Activated CD8-positive, alpha-beta memory T cell treated with anti-CD3 and anti-CD28 coated beads, Interleukin-2, amount 10 ng/mL, durations not matched to agents 7 days and 5 days (primary cell): ENCODE data around the gene SPATA9. TPM values are rescaled to one million over a fixed set of nuclear protein-coding genes. Genes with fewer than 3 reads are reported as not detected.
"Not testable (repeated sequence)": the region's sequence is repeated elsewhere in the genome, so short reads cannot be mapped to it uniquely, and the experiment has no call there.

Experiments used
- ATAC-seq: fragments of 150-1000 bp; cut with Tn5 transposase; one replicate; pipeline ENCODE4 v1.10.0; 2021; ENCODE audit warnings: moderate library complexity
- CTCF ChIA-PET: fragments of 350-600 bp; sonication (Branson Sonifier 250); formaldehyde crosslinking; loops from one replicate; lab custom pipeline; 2021; ENCODE audit warnings: antibody characterized with exemption; lab: Charles Lee
- DNase-seq: peaks from one replicate; pipeline ENCODE4 v3.0.0-alpha.2; 2020
- H3K27ac Mint-ChIP-seq: one replicate; pipeline ENCODE4 v1.8.0; 2021; ENCODE audit warnings: mild to moderate bottlenecking, mixed read lengths
- H3K27me3 Mint-ChIP-seq: one replicate; pipeline ENCODE4 v1.8.0; 2021; ENCODE audit warnings: mixed read lengths
- H3K36me3 Mint-ChIP-seq: one replicate; pipeline ENCODE4 v1.8.0; 2021; ENCODE audit warnings: mild to moderate bottlenecking, mixed read lengths
- H3K4me1 Mint-ChIP-seq: one replicate; pipeline ENCODE4 v1.8.0; 2021; ENCODE audit warnings: mixed read lengths
- H3K4me3 Mint-ChIP-seq: one replicate; pipeline ENCODE4 v1.8.0; 2021; ENCODE audit warnings: mild to moderate bottlenecking, moderate library complexity, mixed read lengths
- H3K9me3 Mint-ChIP-seq: one replicate; pipeline ENCODE4 v1.8.0; 2022; ENCODE audit warnings: low read depth, mixed read lengths
- total RNA-seq, 2 experiments: library from RNA; stranded (reverse); gene quantifications; one replicate each; pipeline ENCODE4 v1.2.3, GENCODE V29; 2021

The SPATA9 gene
- total RNA-seq, 2 experiments from 2014 or later, result not detected

DNA sequence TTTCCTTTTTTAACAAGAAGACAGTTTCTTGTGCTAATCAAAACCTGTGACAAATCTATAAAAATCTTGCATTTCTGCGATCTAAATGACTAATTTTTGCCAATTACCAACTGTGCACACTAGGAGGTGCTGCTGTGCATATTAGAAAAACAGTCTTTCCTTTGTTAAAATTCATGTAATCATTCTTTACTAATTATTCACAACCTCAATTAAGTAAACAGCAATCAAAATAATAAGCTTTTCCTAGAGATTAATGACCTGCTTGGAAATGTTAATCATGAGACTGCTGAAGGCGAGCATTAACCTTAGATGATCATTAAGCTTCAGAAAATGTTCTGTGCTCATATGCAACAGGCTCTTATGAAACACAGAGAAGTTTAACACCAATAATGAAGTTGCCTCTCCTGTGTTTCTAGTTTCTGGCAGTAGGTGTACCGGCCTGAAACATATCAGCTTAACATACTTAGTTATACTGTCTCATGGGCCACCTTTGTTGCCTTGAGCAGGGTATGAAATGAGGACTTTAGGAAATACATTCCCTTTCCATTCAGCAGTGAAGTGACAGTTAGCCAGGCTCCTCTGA is 18.5 kb downstream of the SPATA9 start:
- no peaks in the 10 kb centered on the region for H3K9me3 Mint-ChIP-seq
- H3K4me3 Mint-ChIP-seq, result no peak overlapping the region
- H3K4me1 Mint-ChIP-seq, result peaks cover 1% of the 10 kb centered on the region
- DNase-seq (no peak), ATAC-seq (no peak)
- CTCF ChIA-PET, result interaction anchor here (0.8 to 4.6 kb wide), 23 partner anchors 9 to 197 kb away, joined by 3 to 33 read pairs (median 3); partner anchors contain the start of genes RFESD and RHOBTB3
- H3K27ac Mint-ChIP-seq, result no peak overlapping the region
- no peaks in the 10 kb centered on the region for H3K36me3 Mint-ChIP-seq
- peaks cover 4% of the 10 kb centered on the region for H3K27me3 Mint-ChIP-seq

DNA sequence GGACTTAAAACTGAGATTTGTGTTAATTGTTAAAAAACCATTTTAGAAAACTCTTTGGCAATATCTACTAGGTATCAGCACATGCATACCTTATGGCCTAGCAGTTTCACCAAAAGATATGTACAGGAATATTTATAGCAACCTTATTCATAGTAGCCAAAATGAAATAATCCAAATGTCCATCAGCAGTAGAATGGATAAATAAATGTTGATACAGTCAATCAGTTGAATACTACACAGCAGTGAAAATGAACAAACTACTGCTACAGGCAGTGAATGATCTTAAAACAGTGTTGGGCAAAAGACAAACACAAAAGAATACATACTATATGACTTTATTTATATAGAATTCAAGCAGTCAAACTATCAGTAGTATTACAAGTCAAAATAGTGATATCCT is 19.8 kb downstream of the SPATA9 start:
- H3K27ac Mint-ChIP-seq, result no peak overlapping the region
- H3K9me3 Mint-ChIP-seq, result no peaks in the 10 kb centered on the region
- H3K4me1 Mint-ChIP-seq, result peaks cover 1% of the 10 kb centered on the region
- peaks cover 4% of the 10 kb centered on the region for H3K27me3 Mint-ChIP-seq
- no peak for DNase-seq
- CTCF ChIA-PET, result interaction anchor here (1.2 to 4.6 kb wide), 6 partner anchors 18 to 193 kb away, joined by 3 to 33 read pairs (median 7); no protein-coding TSS in a partner anchor
- ATAC-seq, result no peak
- H3K36me3 Mint-ChIP-seq, result no peaks in the 10 kb centered on the region
- H3K4me3 Mint-ChIP-seq, result no peak overlapping the region

DNA sequence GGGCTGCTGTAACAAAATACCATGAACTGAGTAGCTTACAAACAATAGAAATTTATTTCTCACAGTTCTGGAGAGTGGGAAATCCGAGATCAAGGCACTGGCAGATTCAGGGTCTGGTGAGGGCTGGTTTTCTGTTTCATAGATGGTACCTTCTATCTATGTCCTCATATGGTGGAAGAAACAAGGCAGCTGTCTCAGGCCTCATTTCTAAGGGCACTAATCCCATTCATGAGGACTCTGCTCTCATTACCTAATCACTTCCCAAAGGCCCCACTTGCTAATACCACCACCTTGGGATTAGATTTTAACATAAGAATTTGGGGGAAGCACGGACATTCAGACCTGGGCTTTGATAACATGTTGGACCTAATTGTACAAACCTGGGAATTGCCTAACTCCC is 22.7 kb downstream of the SPATA9 start:
- Mint-ChIP-seq H3K27me3 (no peaks in the 10 kb centered on the region), H3K4me3 (no peak overlapping the region), H3K9me3 (no peaks in the 10 kb centered on the region), H3K27ac (no peak overlapping the region), H3K4me1 (peaks cover 1% of the 10 kb centered on the region), H3K36me3 (no peaks in the 10 kb centered on the region)
- CTCF ChIA-PET, result interaction anchor here (0.7 kb wide), 1 partner anchor 121 kb away, joined by 3 read pairs; no protein-coding TSS in a partner anchor
- ATAC-seq (no peak), DNase-seq (no peak)

DNA sequence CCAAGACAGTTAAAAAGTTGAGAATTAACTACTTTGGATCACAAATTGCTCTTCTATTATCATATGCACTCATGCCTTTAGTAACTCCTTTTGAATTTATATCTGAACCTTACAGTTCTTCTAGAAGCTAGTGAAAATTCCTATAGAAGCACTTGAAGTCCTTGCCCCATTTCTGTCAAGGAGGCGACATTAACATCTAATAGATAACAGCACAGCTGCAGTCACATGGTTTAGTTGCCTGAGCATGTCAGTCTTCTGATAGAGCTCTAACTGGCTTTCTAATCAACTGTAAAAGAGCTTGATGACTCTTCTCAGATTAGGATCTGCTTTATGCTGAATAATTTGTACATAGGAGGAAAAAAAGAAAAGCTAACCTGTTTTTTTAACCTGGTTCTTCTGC is 27.2 kb downstream of the SPATA9 start:
- DNase-seq (no peak), ATAC-seq (no peak)
- CTCF ChIA-PET, result interaction anchor here (0.7 to 0.9 kb wide), 4 partner anchors 9 to 11 kb away, joined by 3 to 4 read pairs (median 3); partner anchors contain the start of gene RFESD
- H3K27me3 Mint-ChIP-seq, result no peaks in the 10 kb centered on the region
- no peak overlapping the region for H3K4me3 Mint-ChIP-seq
- no peaks in the 10 kb centered on the region for H3K9me3 Mint-ChIP-seq
- no peaks in the 10 kb centered on the region for H3K36me3 Mint-ChIP-seq
- no peak overlapping the region for H3K27ac Mint-ChIP-seq
- no peaks in the 10 kb centered on the region for H3K4me1 Mint-ChIP-seq

DNA sequence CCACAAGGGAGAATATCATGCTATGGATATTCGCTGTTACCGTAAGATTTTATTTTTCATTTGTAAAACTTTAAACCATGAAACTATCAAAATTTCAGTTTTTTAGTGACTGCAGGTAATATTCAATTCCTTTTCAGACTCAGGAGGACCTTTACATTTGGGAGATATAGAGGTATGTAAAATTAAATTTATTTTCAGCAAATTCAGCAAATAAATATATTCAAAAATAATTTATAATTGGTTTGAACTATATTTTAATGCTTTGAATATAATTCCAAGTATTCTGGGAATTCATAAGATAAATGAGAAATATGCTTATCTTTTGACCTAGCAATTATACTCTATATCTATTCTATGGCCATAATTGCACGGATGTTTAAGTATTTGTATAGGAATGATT is 28.6 kb downstream of the SPATA9 start:
- CTCF ChIA-PET, result no interaction called here
- ATAC-seq (no peak), DNase-seq (no peak)
- no peak overlapping the region for H3K4me3 Mint-ChIP-seq
- H3K27ac Mint-ChIP-seq, result no peak overlapping the region
- H3K36me3 Mint-ChIP-seq, result peaks cover 4% of the 10 kb centered on the region
- no peaks in the 10 kb centered on the region for H3K9me3 Mint-ChIP-seq
- no peaks in the 10 kb centered on the region for H3K27me3 Mint-ChIP-seq
- peaks cover 5% of the 10 kb centered on the region for H3K4me1 Mint-ChIP-seq

DNA sequence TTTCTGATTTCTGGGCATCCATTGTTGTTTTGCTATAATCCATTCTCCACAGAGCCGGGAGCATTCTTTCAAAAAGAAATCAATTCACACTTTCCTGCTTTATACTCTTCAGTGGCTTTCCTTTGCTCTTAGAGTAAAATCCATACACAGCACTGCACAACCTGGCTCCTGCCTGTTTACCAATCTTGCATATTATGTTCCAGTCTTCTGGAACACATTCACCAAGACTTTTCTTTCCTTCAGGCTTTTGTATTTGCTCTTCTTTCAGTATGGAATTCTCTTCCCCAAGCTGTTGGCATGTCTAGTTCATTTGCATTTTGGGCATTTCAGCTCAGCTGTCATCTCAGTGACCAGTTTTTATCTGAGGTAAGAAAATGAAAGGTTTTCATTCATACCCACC is 29.9 kb downstream of the SPATA9 start:
- Mint-ChIP-seq H3K27me3 (no peaks in the 10 kb centered on the region), H3K9me3 (no peaks in the 10 kb centered on the region), H3K27ac (no peak overlapping the region), H3K4me3 (no peak overlapping the region), H3K36me3 (peaks cover 4% of the 10 kb centered on the region), H3K4me1 (peaks cover 12% of the 10 kb centered on the region)
- CTCF ChIA-PET, result interaction anchor here (0.9 to 1.4 kb wide), 2 partner anchors 12 to 194 kb away, joined by 4 read pairs; no protein-coding TSS in a partner anchor
- no peak for ATAC-seq
- DNase-seq, result no peak

DNA sequence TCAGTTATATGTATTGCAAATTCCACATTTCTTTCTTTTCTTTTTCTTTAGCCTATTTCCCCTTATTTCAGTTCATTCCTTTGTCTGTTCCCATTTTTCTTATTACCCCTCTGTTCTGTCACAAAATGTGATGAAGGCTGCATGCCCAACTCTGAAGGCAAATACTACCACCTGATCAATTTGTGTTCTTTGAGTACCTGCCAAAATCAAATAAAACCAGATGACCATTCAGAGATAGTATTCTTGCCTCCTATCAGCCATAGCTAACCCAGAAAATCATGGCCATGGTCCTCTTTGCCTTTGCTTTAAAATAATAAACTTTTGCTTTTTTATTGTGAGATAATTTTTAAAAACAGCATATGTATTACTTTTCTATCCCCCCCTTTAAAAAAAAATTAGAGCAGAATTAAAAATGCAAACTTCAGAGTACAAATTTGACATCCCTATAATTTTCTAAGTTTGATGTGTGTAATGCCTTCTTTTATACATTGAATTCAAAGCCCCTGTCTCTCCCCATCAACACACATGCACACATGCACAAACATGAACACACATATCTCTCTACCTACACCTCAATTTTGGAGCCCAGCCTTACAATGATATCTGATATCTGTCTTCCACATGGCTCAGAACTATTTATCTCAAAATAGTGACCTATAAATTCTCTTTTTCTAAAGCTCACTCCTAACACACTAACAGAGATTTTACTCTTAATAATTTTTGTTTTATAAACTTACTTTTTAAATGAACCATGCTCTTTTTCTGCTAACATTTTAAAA is 32.8 kb downstream of the SPATA9 start:
- Mint-ChIP-seq H3K27ac (no peak overlapping the region), H3K36me3 (peaks cover 4% of the 10 kb centered on the region), H3K9me3 (no peaks in the 10 kb centered on the region), H3K4me1 (peaks cover 30% of the 10 kb centered on the region), H3K27me3 (no peaks in the 10 kb centered on the region), H3K4me3 (no peak overlapping the region)
- DNase-seq (no peak), ATAC-seq (no peak)
- CTCF ChIA-PET, result interaction anchor here (0.6 to 0.8 kb wide), 2 partner anchors 9 to 680 kb away, joined by 3 read pairs; no protein-coding TSS in a partner anchor

DNA sequence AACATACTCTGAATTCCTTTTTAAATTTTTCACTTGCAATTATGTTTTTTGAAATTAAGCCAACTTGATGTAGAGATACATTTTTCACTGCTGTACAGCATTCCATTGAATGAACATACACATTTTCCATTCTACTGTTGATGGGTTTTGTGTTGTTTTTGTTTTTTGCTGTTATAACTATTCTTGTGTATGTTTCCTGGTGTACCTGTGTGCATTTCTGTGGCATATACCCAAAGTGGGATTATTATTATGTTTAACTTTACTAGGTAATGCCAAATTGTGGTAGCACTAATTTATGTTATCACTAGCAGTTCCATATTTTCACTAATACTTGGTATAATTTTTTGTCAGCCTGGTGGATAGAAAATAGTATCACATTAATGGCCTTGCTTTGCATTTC is 33.5 kb downstream of the SPATA9 start:
- no peaks in the 10 kb centered on the region for H3K9me3 Mint-ChIP-seq
- ATAC-seq, result no peak
- no peak overlapping the region for H3K27ac Mint-ChIP-seq
- no peaks in the 10 kb centered on the region for H3K27me3 Mint-ChIP-seq
- CTCF ChIA-PET, result interaction anchor here (0.6 kb wide), 1 partner anchor 106 kb away, joined by 3 read pairs; no protein-coding TSS in a partner anchor
- H3K4me3 Mint-ChIP-seq, result no peak overlapping the region
- H3K4me1 Mint-ChIP-seq, result peaks cover 37% of the 10 kb centered on the region
- H3K36me3 Mint-ChIP-seq, result peaks cover 4% of the 10 kb centered on the region
- DNase-seq, result no peak

DNA sequence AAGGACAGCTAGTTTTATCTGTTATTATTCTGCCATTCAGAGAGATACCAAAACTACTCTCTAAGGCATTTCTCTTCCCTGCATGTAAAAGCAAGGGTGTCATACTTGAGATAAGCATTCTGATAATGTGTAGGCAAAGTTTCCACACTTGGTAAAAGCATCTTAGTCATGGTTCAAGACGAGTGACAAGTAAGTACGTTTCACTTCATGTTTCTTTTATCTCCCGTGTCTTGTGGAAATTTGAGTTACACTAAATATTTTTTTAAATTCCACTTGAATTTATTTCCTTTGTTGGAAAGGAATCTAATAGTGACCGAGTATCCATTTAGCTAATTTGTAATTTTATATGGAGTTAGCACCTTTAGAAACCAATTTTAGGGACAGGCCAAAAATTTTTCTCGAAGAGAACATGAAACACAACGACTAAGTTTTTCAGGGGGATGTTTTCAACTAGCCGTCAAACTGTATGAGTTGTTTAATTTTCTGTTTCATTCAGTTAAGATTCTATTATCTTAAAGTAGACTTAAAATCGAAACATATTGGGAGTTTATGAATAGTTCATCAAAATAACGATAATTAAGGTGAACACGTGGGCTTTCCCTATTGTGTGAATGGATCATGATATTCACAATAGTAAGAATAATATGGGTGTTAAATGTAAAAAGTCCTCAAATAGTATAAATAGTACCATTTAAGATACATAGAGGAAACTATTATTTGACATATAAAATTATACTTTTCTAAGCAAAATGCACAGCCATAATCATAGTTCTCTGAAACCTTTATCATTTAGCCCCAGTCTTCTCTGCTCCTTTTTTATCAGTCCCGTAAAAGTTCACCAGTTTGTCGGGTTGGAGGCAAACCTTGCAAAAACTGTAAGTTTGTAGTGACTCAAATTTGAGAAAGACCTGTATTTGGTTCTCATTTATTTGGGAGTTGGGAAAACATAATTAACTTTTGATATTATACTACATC is 34.6 kb downstream of the SPATA9 start:
- peak overlapping the region; percentile 10 for H3K4me3 Mint-ChIP-seq
- CTCF ChIA-PET, result interaction anchor here (0.6 to 1.9 kb wide), 9 partner anchors 17 to 201 kb away, joined by 3 to 12 read pairs (median 5); no protein-coding TSS in a partner anchor
- no peak for DNase-seq
- peaks cover 42% of the 10 kb centered on the region for H3K4me1 Mint-ChIP-seq
- H3K36me3 Mint-ChIP-seq, result peaks cover 4% of the 10 kb centered on the region
- H3K27me3 Mint-ChIP-seq, result no peaks in the 10 kb centered on the region
- ATAC-seq, result no peak
- peak overlapping the region; percentile 32 for H3K27ac Mint-ChIP-seq
- H3K9me3 Mint-ChIP-seq, result no peaks in the 10 kb centered on the region

DNA sequence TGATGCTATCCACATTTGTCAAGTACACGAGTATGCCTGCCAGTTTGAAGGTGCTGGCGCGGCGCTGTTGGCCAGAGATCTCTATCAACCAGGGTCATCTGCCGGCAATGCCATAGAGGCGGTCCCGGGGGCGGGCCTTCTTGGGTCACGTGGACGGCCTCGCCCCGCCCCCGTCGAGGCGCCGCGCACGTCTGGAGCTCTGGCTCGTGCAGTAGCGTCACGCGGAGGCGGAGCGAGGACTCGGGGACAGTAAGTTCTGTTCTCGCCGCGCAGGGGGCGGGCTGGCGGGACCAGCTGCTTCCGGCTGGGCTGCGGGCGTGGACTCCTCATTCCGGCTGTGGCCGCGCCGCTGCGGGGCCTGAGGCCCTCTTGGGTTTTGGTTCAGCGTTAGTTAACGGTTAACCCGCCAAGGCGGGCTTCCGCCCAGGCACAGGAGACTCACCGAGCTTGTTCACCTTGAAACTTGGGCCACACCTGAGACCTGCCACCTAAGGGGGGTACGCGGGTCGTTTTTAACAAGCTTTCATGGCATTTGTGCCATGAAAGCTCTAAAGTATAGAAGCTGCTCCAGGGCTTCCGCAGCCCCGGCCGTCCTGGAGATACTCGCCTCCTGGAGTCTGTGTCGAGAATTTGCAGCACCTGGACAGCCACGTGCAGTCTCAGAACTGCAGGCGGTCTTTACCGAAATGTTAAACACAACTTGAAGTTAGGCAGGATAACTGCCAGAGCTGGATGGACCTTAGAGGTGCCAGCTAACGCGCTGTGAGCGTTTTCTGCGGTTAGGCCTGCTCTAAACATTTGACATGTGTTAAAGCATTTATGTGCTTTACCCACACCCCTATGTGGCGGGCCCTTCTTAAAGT is 36.0 kb downstream of the SPATA9 start, which contains the start of gene RFESD:
Gene RFESD, plus strand, starts transcription at position 209 of the 863 bp plus-strand sequence. CDS start 5,495 bp downstream, outside the sequence.
- peak; percentile 97 for ATAC-seq
- Mint-ChIP-seq H3K4me1 (peaks cover 42% of the 10 kb centered on the region), H3K27me3 (no peaks in the 10 kb centered on the region), H3K27ac (peak within 1 kb of the TSS; percentile 88), H3K36me3 (peaks cover 4% of the 10 kb centered on the region), H3K9me3 (no peaks in the 10 kb centered on the region), H3K4me3 (peak within 1 kb of the TSS; percentile 75)
- CTCF ChIA-PET, result interaction anchor here (0.8 to 5.2 kb wide), 19 partner anchors 9 to 220 kb away, joined by 3 to 46 read pairs (median 4); partner anchors contain the start of genes ARSK and SKIC3
- DNase-seq, result peak; percentile 98

DNA sequence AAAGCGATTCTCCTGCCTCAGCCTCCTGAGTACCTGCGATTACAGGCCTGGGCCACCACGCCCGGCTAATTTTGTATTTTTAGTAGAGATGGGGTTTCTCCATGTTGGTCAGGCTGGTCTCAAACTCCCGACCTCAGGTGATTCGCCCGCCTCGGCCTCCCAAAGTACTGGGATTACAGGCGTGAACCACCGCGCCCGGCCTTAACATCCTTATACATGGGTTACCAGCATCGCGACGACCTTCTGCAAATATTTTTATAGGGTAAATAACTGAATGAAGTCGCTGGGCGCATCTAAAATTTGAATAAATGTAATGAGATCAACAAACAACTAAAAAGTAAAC is 36.6 kb downstream of the SPATA9 start:
- Mint-ChIP-seq H3K4me1 (peaks cover 42% of the 10 kb centered on the region), H3K27ac (peak overlapping the region; percentile 88), H3K4me3 (peak overlapping the region; percentile 75)
- not testable (repeated sequence) for H3K9me3 Mint-ChIP-seq, DNase-seq, ATAC-seq, H3K36me3 Mint-ChIP-seq, H3K27me3 Mint-ChIP-seq
- CTCF ChIA-PET, result interaction anchor here (1.0 to 5.2 kb wide), 16 partner anchors 15 to 221 kb away, joined by 3 to 46 read pairs (median 6); no protein-coding TSS in a partner anchor
